Measurements from ENCODE around the gene SPECC1. TPM values are rescaled to one million over a fixed set of nuclear protein-coding genes. Genes with fewer than 3 reads are reported as not detected.

SPECC1 gene
- total RNA-seq, 1 experiment from 2014 or later = 55.3 TPM

- ChIA-PET POLR2A (no interaction called here), CTCF (no interaction called here)
- Mint-ChIP-seq H3K27ac (ENCODE audit: low read depth, unreplicated experiment) (no peak overlapping the region), H3K4me1 (ENCODE audit: insufficient read depth, unreplicated experiment) (no peaks in the 10 kb centered on the region), H3K9me3 (ENCODE audit: unreplicated experiment) (no peaks in the 10 kb centered on the region), H3K27me3 (ENCODE audit: insufficient read depth, unreplicated experiment) (no peaks in the 10 kb centered on the region), H3K4me3 (ENCODE audit: unreplicated experiment) (no peak overlapping the region), H3K36me3 (ENCODE audit: insufficient read depth, unreplicated experiment) (peaks cover 13% of the 10 kb centered on the region)
- TF ChIP-seq CTCF (IDR thresholded peaks at IDR 0.05; ENCODE audit: unreplicated experiment) = no peak
- no TSS peak for BruUV-seq (replicated peaks)
- intact Hi-C loops (cut with micrococcal nuclease) = no loop called here
- no peak for DNase-seq (ENCODE audit: unreplicated experiment)
Observed at GRCh38 chr17:20242271-20242670, 233.1 kb downstream of the SPECC1 start.

DNA sequence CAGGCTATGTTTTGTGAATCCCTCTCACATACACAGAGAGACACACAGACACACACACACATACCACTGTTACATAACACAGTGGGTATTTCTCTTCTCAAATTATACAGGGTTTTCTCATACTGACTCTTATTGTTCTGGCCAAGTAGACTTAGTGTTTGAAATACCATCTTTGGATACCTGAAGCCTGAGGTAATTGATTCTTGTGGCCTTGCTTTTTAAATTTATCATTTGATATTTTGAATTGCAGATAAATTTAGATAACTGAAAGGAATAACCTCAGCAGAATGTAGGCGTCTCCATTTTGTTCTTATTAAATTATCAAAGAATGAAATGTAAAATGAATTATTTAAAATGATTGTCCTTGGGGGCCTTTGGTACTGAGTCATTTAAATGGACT is 234.4 kb downstream of the SPECC1 start:
- Mint-ChIP-seq H3K4me1 (ENCODE audit: insufficient read depth, unreplicated experiment) (no peaks in the 10 kb centered on the region), H3K4me3 (ENCODE audit: unreplicated experiment) (no peak overlapping the region), H3K27me3 (ENCODE audit: insufficient read depth, unreplicated experiment) (no peaks in the 10 kb centered on the region), H3K36me3 (ENCODE audit: insufficient read depth, unreplicated experiment) (peaks cover 22% of the 10 kb centered on the region), H3K27ac (ENCODE audit: low read depth, unreplicated experiment) (no peak overlapping the region), H3K9me3 (ENCODE audit: unreplicated experiment) (no peaks in the 10 kb centered on the region)
- ChIA-PET POLR2A (no interaction called here), CTCF (no interaction called here)
- no peak for TF ChIP-seq CTCF (IDR thresholded peaks at IDR 0.05; ENCODE audit: unreplicated experiment)
- no peak for DNase-seq (ENCODE audit: unreplicated experiment)
- no TSS peak for BruUV-seq (replicated peaks)
- intact Hi-C loops (cut with micrococcal nuclease) = no loop called here

DNA sequence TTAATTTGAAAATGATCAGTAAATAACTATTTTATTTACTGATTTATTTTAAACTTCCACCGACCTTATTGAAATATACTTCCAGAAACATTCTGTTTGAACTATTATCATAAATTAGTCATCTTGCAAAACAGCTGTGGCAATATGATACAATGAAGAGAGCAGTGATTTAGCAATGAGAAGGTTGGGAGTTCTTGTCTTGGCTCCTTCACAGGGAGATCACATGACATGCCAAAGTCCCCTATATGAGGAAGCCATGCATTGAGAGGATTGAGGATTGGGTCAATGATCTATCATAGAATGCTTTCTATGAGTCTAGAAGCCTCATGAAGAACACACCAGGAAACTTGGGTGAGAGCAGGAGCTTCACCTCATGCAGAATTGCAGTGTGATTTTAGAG is 235.5 kb downstream of the SPECC1 start:
- Mint-ChIP-seq H3K36me3 (ENCODE audit: insufficient read depth, unreplicated experiment) (peaks cover 23% of the 10 kb centered on the region), H3K27ac (ENCODE audit: low read depth, unreplicated experiment) (no peak overlapping the region), H3K4me1 (ENCODE audit: insufficient read depth, unreplicated experiment) (no peaks in the 10 kb centered on the region), H3K9me3 (ENCODE audit: unreplicated experiment) (peaks cover 5% of the 10 kb centered on the region), H3K27me3 (ENCODE audit: insufficient read depth, unreplicated experiment) (no peaks in the 10 kb centered on the region), H3K4me3 (ENCODE audit: unreplicated experiment) (no peak overlapping the region)
- ChIA-PET CTCF (interaction anchor here (4.3 kb wide), 1 partner anchor 18 kb away, joined by 22 read pairs; no protein-coding TSS in a partner anchor), POLR2A (no interaction called here)
- BruUV-seq (replicated peaks) = no TSS peak
- peak; percentile 20 for DNase-seq (ENCODE audit: unreplicated experiment)
- TF ChIP-seq CTCF (IDR thresholded peaks at IDR 0.05; ENCODE audit: unreplicated experiment) = no peak
- intact Hi-C loops (cut with micrococcal nuclease) = no loop called here

- CTCF ChIA-PET = interaction anchor here (1.5 to 4.3 kb wide), 2 partner anchors 18 to 20 kb away, joined by 5 to 22 read pairs; no protein-coding TSS in a partner anchor
- H3K27me3 Mint-ChIP-seq (ENCODE audit: insufficient read depth, unreplicated experiment) = no peaks in the 10 kb centered on the region
Observed at GRCh38 chr17:20246692-20247091, 237.5 kb downstream of the SPECC1 start.

More at GRCh38 chr17:20246692-20247091, 237.5 kb downstream of the SPECC1 start:
- H3K36me3 Mint-ChIP-seq (ENCODE audit: insufficient read depth, unreplicated experiment) = peaks cover 34% of the 10 kb centered on the region
- H3K27ac Mint-ChIP-seq (ENCODE audit: low read depth, unreplicated experiment) = no peak overlapping the region
- no TSS peak for BruUV-seq (replicated peaks)
- H3K4me1 Mint-ChIP-seq (ENCODE audit: insufficient read depth, unreplicated experiment) = no peaks in the 10 kb centered on the region
- TF ChIP-seq CTCF (IDR thresholded peaks at IDR 0.05; ENCODE audit: unreplicated experiment) = no peak
- no peak for DNase-seq (ENCODE audit: unreplicated experiment)
- intact Hi-C loops (cut with micrococcal nuclease) = no loop called here
- POLR2A ChIA-PET = no interaction called here
- no peak overlapping the region for H3K4me3 Mint-ChIP-seq (ENCODE audit: unreplicated experiment)
- H3K9me3 Mint-ChIP-seq (ENCODE audit: unreplicated experiment) = peaks cover 8% of the 10 kb centered on the region
